HG03139 (cell line): ENCODE results near the gene FAM107B.
"Not testable (repeated sequence)": the region's sequence is repeated elsewhere in the genome, so short reads cannot be mapped to it uniquely, and the experiment has no call there.

Experiments used
- ATAC-seq: cut with Tn5 transposase; IDR thresholded peaks from one replicate; pipeline ENCODE4 v1.9.1; 2021; ENCODE audit not compliant: unreplicated experiment

FAM107B gene

DNA sequence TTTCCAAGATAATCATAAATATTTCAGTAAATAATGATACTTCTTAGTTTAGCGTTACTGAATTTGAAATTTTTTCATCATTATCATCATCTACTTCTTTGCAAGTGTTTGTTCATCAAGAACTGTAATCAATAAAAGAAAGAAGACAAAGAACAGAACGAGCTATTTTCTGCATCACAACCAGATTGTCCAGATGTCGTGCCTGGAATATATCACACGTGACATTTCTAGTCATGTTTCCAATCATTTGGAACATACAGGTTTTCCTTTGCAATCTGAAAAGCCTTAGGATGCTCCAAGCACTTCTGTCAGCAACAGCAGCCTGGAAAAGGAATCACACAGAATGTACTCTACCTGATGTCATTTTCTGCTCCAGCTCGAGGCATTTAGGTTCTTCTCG is 107.4 kb downstream of the FAM107B start:
- ATAC-seq, result no peak

DNA sequence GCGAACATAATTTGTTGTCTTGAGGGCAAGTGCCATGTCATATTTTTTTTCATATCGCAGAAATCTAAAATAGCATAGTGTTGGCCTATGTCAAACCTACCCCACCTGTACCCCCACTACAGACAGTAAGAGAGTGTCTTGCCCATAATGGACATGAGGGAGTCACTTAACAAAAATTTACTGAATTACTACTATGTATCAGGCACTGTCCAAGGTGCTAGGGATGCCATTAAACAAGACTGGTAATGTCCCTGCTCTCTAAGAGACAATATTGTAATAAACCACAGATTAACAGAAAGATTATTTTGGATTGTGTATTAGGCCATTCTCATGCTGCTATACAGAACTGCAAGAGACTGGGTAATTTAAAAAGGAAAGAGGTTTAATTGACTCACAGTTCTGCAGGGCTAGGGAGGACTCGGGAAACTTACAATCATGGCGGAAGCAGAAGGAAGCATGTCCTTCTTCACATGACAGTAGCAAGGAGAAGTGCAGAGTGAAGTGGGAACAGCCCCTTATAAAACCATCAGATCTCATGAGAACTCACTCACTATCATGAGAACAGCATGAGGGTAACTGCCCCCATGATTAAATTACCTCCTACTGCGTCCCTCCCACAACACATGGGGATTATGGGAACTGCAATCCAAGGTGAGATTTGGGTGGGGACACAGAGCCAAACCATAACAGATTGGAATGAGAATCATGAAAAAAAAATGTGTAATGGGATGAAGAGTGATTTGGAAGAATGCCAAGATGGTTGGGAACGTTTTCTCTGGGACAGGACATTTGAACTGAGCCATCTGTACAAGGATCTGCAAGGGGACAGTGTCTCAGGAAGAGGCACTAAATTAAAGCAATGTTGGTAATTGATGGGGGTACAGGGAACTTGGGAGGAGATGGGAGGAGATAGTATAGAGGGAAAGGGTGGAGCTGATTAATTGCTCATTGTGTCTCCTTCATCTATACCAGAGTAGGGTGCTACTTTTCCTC is 108.5 kb downstream of the FAM107B start:
- no peak for ATAC-seq

DNA sequence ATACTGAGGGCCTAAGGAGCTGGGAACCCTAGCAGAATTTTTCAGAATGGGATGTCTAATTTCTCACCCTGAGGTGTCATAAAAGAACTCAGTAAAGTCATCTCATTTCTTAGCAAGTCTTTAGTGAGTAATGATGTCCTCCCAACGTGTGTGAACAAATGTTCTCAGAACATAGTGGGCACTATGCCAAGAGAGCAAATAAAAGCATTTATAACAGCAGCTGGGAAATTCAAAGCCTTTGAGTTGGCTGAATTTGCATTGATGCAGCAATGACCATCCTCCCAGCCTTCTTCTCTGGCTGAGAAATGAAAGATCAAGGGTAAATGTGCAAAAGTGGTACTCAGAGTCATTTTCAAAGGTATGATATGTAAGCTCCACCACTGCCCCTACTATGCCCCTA is 109.4 kb downstream of the FAM107B start:
- ATAC-seq, result no peak

DNA sequence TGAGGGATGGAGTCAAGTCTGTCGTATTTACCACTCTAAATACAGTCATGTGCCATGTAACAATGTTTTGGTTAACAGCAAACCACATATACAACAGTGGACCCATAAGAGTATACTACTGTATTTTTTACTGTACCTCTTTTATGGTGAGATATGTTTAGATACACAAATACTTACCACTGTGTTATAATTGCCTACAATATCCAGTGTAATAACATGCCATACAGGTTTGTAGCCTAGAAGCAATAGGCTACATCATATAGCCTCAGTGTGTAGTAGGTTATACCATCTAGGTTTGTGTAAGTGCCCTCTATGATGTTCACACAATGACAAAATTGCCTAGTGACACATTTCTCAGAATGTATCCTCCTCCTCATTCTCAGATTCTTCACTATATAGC is 110.4 kb downstream of the FAM107B start:
- ATAC-seq, result no peak

DNA sequence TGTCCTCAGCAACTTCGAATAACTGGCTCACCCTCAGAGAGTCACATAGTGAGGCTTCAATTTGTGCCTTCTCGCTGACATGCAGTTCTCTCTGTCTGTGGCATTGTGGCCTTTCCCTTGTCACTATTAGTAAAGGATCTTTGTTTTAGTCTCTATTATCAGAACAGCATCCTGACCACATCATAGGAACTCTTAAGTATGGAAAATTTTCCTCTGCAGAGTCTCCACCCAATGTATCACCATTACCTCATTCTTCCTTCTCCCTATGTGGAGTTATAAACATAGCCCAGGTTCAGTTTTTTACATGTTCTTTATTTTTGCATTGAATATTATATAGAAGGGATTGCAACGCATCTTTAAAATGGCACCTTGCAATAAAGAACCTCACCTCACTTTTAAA is 112.9 kb downstream of the FAM107B start:
- ATAC-seq, result no peak

DNA sequence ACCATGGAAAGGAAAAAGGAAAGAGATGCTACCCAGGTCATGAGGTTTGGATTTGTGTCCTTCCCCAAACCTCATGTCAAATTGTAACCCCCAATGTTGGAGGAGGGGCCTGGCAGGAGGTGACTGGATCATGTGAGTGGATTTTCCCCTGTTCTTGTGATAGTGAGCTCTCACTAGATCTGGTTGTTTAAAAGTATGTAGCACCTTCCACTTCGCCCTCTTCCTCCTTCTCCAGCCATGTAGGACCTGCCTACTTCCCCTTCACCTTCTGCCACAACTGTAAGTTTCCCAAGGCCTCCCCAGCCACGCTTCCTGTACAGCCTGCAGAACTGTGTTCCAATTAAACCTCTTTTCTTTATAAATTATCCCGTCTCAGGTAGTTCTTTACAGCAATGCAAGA is 113.9 kb downstream of the FAM107B start:
- ATAC-seq, result no peak

DNA sequence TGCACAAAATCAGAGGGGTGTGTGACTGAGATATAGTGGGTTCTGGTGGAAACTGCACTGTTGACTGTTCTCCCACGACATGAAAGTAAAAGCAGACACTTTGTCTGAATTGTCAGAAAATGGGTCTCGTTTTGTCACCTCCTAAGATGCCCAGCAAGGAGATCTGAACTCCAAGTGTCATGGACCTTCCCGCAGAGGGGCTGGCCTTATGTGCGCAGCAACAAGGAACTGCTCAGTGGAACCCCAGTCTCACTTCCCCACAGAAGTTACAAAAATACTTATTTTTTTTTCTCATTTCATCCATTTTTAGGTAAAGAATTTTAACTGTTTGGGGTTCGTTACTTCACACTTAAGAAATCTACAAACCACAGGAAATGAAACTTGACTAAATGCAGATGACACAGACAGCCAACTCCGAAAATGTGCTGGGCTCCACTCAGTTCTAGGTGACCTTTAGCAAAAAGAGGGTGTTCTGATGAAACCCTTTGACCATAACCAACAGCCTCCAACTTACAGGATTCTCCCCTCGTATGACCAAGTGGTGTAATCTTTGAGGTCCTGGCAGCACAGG is 115.0 kb downstream of the FAM107B start:
- peak; percentile 86 for ATAC-seq

DNA sequence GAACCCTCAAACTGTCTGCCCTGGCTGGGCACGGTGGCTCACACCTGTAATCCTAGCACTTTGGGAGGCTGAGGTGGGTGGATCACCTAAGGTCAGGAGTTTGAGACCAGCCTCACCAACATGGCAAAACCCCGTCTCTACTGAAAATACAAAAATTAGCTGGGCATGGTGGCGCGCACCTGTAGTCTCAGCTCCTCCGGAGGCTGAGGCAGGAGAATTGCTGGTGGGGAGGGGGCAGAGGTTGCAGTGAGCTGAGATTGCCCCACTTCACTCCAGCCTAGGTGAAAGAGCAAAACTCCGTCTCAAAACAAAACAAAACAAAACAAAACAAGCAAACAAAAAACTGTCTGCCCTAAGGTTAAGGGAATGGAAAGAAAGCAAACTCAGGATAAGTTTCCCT is 115.6 kb downstream of the FAM107B start:
- not testable (repeated sequence) for ATAC-seq

DNA sequence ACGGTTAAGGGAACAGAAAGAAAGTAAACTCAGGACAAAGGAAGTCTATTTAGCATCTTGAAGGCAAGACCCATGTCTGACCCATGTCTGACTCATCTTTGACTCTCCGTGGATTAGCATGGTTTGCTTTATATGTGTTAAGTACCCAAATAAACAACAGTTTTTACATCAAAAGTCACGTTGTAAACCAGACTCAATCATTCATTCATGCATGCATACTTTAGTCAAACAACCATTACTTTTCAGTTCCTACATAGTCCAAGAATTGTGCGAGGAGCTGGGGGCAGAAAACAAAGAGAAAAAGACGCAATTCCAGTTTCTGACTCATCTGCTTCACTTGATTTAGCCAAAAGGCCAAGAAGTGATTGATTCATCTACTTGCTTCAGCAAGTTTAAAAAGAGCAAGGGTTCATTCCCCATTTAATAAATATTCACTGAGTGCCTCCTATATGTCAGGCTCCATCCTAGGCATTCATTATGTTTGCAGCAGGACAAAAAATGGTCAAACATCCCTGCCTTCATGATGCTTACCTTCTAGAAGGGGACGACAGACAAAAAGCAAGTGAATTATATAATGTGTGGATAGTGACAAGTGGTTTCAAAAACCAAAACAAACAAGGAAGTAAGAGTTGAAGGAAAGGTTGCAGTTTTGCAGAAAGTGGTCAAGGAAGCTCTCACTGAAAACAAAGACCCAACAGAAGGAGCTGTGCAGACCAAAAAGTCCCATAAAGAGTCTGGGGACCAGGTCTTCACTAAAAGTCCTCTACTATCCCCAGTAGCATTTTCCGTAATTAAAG is 116.2 kb downstream of the FAM107B start:
- ATAC-seq, result no peak

DNA sequence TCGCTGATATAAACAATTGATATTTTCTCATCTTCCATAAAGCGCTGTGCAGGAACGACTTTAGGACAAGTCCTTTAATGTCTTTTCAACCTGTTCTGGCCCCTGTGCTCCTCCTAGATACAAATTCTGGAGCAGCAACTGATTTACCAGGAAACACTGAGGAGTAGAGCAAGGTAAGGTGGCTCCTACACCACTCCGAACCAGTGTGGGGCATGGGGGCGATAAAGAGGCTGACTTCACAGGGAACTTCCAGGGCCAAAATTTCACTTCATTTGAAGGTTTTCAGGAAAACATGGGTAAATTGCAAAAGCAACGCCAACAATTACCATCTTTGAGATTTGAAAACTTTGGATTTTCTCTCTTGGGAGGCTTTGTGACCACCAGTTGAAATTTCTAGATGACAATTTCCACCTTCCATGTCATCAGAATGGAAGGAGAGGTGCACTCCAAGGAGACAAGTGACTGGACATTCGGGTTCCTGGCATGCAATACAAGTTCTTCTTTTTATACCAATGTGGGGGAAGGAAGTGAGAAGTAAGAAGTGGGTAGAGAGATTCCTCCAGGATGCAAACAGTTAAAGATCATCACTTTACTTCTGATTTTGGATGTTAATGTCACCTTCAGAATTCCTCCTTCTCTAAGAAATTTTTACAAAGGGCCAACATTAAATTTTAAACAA is 118.5 kb downstream of the FAM107B start:
- ATAC-seq, result no peak

DNA sequence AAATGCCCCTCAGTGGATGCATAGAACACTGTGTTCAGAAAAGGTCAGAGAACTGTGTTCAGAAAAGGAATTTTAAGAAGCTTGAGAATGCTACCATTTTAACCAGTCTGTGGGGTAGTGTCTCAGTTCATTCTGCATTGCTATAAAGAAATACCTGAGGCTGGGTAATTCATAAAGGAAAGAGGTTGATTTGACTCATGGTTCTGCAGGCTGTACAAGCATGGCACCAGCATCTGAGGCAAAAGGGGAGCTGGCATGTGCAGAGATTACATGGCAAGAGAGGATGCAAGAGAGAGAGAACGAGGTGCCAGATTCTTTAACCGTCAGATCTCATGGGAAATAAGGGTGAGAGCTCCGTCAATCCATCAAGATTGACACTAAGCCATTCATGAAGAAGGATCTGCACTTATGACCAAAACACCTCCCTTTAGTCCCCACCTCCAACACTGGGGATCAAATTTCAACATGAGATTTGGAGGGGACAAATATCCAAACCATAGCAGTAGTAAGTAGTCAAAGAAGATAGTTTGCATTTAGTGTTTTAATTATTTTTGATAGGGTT is 119.8 kb downstream of the FAM107B start:
- ATAC-seq, result no peak

DNA sequence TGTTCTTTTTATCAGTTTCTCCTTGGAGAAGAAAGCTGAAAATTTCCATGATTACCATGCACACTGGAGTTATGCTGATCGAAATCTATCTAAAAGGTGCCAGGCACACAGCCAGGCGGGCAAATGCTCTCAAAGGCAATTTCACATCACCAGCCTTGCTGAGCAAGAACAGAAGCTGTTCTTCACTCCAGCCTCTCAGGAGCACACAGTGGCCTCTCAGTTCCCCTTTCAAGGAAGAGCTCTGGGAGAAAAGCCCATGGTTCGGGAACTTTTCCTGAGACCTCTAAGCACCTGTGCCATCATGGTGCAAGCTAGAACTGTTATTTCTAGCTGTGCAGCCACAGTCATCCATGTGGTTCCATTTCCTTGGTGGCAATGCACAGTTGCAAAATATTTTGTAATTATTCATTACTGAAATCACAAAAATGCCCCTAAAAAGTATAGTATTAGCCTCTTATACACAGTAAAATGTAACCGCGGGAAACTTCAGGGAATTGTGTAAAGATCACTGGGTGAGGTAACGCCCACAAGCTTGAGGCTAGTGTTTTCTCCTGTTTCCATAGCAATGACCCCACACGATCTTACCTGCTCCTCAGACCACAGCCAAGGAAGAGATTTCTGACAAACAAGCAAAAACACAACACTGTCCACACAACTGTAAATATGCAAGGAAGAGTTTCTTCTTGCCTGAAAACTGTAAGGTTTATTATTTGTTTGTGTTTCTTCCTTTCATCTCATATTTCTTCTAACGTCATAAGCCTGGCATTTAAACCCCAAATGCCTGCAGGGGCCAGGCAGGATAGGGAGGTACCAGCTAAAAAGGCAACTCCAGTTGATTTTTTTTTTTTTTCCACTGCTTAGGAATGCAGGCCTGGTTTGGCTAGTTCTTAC is 121.2 kb downstream of the FAM107B start:
- ATAC-seq, result no peak

DNA sequence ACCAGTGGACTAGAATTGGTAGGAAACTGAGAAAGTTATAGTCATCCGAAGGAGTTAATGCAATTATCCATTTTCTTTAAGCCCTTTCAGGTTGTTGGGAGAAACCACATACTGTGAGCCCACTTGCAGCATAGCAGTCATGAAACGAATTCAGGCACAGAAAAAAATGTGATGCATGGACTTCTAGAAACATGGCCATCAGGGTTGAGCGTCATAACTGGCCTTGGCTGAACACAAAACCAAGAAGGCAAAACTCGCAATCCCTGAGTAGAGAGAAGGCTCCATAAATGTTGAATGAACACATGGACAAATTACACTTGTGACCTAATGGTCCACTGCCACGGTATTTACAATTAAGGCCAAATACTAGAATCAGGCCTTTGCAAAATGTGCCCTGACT is 121.9 kb downstream of the FAM107B start:
- ATAC-seq, result no peak

DNA sequence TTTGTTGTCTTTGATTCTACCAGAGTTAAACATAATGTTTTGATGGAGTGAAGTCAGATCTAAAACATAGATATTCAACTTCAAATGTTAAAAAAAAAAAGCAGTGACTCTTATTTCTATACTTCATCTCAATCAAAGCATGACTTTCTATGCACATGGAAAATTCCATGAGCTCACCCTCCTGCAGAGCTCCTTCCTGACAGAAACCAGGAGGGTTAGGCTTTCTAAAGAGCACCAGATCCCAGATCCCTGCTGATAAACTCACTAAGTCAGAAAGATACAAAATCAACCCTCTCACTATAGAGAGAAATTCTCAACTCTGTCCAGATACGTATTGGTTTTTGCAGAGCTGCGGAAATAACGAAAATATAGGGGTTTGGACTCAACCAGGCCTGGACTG is 122.6 kb downstream of the FAM107B start:
- ATAC-seq, result no peak

DNA sequence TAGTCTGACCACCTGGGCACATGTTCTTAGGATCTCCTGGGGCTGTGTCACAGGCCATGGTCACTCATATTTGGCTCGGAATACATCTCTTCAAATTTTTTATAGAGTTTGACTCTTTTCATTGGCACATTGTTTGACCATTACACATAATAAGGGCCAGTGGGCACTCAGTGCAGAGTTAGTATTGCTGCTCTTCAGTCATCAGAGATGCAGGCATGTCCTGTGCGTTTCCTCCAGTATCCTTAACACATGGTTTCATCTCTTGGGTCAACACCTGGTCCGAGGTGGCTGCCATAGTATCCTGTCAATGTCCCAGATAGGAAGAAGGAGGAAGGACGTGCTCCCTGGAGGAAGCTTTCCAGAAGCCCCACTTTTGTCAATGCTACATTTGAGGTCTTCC is 125.0 kb downstream of the FAM107B start:
- ATAC-seq, result no peak

DNA sequence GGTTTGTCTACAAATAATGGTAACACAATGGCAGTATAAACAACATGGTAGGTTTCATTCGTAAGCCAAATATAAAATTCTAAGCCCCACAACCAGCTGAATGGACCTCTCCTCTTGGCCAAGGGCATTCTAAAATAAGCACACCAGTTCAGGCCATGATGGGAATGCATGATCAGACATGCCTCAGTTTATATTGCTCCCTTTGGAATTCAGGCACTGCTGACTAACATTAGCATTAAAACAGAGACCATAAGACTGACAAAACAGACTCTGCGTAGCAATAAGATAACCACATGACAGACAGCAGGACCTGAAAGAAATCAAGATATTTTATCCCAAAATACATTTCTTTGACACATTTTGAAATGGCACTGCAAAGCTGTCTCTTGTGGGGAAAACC is 125.8 kb downstream of the FAM107B start:
- no peak for ATAC-seq

DNA sequence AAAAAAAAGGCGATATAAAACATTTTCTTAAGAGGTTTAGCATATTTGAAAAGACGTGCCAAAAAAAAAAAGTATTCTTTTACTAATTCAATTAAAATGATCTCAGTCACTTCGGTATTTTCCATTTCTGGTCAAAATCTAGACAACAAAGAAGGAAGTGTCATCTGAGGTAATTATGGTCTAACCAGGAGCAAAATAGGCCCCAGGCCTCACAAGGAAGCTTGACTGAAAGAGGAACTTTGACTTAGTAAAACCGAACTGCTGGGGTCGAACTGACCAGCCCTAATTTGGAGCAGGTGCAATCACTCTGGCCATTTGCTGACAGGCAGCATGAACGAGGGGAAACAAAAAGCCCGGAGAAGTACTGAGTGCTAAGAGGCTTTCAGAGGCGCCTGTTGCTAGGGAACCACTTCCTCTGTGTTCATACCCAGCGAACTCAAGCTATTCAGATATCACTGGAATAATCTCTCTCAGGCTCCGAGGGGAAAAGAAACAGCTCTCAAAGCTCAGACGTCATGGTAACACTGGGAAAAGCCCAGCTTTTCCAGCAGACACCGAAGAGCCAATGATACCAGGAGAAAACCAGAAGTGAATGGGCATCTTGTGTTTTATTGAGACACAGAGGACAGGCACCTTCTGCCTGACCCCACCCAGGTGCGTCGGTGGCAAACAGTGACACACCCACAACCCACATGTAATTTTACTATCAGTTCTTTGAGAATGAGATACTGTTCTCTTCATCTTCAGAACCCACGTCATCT is 126.5 kb downstream of the FAM107B start:
- peak; percentile 94 for ATAC-seq

DNA sequence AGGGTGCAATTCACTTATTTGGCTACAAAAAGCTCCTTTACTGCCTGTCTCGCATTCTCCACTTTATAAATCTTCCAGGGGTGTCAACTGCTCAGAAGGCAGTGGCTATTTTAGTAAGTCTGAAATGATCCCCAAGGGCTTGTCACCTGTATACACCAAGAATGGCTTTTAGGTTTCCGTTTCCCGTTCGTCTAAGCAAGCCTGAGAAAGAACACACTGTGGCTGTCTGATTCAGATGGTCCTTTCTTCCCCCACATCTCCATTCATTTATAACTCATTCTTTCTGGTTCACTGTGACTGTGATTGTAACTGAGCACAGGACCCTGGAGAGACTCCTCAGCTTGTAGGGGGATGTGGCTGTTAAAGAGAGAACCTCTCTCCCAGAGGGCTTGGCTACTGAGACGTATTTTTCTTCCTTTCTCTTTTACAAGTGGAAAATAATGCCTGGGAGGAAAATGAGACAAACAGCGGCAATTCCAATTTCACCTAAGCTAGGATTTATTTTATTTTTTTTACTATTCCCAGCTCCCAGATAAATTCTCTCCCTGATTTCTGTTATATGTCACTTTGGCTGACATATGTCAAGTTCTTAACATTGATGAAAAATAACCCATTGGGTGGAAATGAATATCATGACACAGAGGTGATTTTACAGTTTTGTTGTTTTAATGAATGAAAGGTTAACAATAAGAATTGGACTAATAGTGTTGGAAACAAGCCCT is 129.3 kb downstream of the FAM107B start:
- ATAC-seq, result peak; percentile 42
